Upper lobe of left lung (tissue), 4 donors: ENCODE data around the gene ARL3.

Experiments
- EP300 ChIP-seq, 4 donors: sonication (generic); formaldehyde crosslinking; IDR thresholded peaks; one replicate each; pipeline ENCODE4 v1.5.1; 2017; ENCODE audit warnings: antibody characterized with exemption in 4 of 4, control low read depth in 2 of 4
- POLR2A ChIP-seq, 4 donors: fragments of 450-650 bp; IDR thresholded peaks; one replicate each; pipeline ENCODE4 v1.5.1; 2016 to 2017; ENCODE audit warnings: antibody characterized with exemption in 4 of 4, mild to moderate bottlenecking in 2 of 4
- POLR2AphosphoS5 ChIP-seq, 2 donors: sonication (generic); formaldehyde crosslinking; IDR thresholded peaks; one replicate each; pipeline ENCODE4 v1.5.1; 2017; ENCODE audit warnings: antibody characterized with exemption in 2 of 2
- TF ChIP-seq, protein P1 (sequence below), 6 experiments: fragments of 450-650 bp in 4 of 6; fragments of 200-600 bp in 2 of 6; sonication (generic) in 2 of 6; IDR thresholded peaks; one replicate each; pipeline ENCODE4 v1.5.1; 2016 to 2019; ENCODE audit warnings: antibody characterized with exemption in 6 of 6

GRCh38 chr10:102743588-102744373 lies 29.6 kb upstream of the ARL3 start, which contains the start of gene WBP1L:
- TF ChIP-seq, protein P1, sequence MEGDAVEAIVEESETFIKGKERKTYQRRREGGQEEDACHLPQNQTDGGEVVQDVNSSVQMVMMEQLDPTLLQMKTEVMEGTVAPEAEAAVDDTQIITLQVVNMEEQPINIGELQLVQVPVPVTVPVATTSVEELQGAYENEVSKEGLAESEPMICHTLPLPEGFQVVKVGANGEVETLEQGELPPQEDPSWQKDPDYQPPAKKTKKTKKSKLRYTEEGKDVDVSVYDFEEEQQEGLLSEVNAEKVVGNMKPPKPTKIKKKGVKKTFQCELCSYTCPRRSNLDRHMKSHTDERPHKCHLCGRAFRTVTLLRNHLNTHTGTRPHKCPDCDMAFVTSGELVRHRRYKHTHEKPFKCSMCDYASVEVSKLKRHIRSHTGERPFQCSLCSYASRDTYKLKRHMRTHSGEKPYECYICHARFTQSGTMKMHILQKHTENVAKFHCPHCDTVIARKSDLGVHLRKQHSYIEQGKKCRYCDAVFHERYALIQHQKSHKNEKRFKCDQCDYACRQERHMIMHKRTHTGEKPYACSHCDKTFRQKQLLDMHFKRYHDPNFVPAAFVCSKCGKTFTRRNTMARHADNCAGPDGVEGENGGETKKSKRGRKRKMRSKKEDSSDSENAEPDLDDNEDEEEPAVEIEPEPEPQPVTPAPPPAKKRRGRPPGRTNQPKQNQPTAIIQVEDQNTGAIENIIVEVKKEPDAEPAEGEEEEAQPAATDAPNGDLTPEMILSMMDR (IDR thresholded peaks at IDR 0.05): peak in 2 of 6 experiments; percentile 9 to 33
- TF ChIP-seq EP300 (IDR thresholded peaks at IDR 0.05) (peak in 1 of 4 donors; percentile 83), POLR2A (IDR thresholded peaks at IDR 0.05) (peak; percentile 62 to 91 (median 72)), POLR2AphosphoS5 (IDR thresholded peaks at IDR 0.05) (peak; percentile 98)
